Tibial nerve (tissue), 4 donors: ENCODE results near the gene KIT.

ENCODE experiments used
- CTCF ChIP-seq, 5 experiments: fragments of 200-600 bp in 3 of 5; fragments of 450-650 bp in 2 of 5; sonication (generic) in 3 of 5; IDR thresholded peaks; one replicate each; pipeline ENCODE4 v1.5.1; 2016 to 2019; ENCODE audit warnings: antibody characterized with exemption in 5 of 5, mild to moderate bottlenecking in 3 of 5, moderate library complexity in 2 of 5
- EP300 ChIP-seq, 2 donors: sonication (generic); formaldehyde crosslinking; IDR thresholded peaks; one replicate each; pipeline ENCODE4 v1.6.1; 2017; ENCODE audit warnings: antibody characterized with exemption in 2 of 2, mild to moderate bottlenecking in 1 of 2
- POLR2A ChIP-seq, 2 donors: fragments of 450-650 bp; IDR thresholded peaks; one replicate each; pipeline ENCODE4 v1.6.1; 2017; ENCODE audit warnings: antibody characterized with exemption in 2 of 2, mild to moderate bottlenecking in 2 of 2, moderate library complexity in 2 of 2

DNA sequence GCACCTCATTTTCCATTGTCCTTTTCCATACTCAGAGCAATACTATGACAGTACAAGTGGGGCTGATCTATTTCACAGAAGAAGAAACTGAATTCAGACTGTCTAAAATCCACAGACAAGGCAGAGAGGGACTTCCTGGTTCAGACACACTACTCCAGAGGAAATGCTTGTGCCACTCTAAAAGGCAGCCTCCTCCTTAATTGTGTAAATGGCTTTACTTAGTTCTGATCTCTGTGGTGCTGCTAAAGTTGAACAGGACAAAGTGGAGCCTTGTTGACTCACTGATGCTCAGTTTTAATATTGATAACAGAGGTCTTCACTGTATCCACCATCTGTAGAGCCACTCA, 122.4 kb downstream of the KIT start:
- TF ChIP-seq CTCF (IDR thresholded peaks at IDR 0.05): no peak
- TF ChIP-seq POLR2A (IDR thresholded peaks at IDR 0.05): no peak
- no peak for TF ChIP-seq EP300 (IDR thresholded peaks at IDR 0.05)
